Stimulated activated CD8-positive, alpha-beta memory T cell treated with anti-CD3 and anti-CD28 coated beads, Interleukin-7, amount 100 ng/mL, for 4 hours (primary cell): ENCODE data around the gene MAN1C1.

Experiments used
- DNase-seq, 2 donors: peaks; one replicate each; pipeline ENCODE4 v3.0.0-alpha.2; 2020; ENCODE audit warnings: low read depth in 2 of 2

MAN1C1 gene

DNA sequence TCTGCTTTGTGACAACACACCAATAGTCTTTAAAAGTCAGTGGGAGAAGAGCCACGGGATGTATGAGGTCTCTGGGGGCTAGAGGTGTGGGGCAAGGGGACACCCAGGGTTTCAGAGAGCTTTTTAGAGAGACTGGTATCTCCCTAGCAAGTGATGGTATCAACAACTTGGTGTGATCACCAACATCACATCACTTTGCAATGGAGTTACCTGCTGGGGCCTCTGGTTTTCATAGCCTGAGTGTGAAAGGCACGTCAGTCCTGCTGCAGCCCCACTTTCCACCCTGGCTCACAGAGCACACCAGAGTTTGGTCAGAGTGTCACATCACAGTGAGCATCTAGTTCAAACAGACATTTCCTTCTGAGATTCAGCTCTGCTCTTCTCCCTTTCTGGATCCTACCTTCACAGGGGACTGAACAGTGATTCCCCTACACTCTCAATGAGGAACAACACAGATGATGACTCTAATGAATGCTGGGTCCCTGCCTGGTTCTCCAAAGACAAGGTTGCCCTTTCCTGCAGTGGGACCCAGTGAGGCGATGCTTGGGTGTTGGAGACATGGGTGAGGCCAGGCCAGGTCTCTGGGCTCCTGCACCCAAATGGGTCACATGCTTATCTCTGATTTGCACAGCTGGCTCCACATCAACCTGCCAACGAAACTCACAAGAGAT lies 2.0 kb upstream of the MAN1C1 start:
- no peak for DNase-seq

DNA sequence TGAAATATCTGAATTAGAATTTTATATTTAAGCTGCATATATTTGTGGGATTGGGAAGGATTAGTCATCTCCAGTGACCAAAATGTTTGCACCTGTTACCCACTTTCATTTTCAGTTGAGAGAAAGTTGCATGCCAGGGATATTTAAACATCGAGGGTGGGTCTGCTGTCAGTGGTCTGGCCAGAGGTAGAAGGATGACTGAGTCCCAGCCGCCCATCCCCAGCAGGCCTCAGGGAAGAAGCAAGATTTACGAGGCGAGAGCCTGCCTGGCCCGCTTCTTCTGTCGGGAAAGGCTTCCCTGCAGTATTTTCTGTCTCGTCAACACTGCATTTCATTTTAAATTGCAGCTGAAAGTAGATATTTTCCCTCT lies 1.4 kb upstream of the MAN1C1 start:
- no peak for DNase-seq

DNA sequence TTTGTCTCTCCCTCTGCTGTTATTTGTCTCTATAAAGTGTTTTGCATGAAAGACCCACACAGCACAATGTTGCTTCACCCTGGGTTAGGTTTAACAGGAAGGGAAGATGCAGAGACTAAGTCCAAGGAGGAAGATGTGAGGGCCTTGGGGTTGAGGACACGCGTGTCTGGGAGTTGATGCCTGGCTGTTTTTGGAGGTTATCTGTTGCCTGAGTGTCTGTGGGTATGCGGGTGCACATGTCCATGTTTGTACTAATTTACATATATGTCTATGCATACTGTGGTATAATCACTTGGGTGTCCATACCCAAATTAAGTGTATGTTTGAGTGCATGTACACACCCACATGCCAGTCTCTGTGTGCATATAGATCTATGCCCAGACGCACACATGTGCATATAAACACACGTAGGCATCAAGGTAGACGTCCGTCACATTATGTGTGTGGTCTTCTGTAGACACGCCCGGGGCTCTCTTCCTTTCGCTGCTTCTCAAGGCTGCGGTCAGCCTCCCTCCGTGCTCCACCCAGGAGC lies 962 bp upstream of the MAN1C1 start:
- DNase-seq: no peak

DNA sequence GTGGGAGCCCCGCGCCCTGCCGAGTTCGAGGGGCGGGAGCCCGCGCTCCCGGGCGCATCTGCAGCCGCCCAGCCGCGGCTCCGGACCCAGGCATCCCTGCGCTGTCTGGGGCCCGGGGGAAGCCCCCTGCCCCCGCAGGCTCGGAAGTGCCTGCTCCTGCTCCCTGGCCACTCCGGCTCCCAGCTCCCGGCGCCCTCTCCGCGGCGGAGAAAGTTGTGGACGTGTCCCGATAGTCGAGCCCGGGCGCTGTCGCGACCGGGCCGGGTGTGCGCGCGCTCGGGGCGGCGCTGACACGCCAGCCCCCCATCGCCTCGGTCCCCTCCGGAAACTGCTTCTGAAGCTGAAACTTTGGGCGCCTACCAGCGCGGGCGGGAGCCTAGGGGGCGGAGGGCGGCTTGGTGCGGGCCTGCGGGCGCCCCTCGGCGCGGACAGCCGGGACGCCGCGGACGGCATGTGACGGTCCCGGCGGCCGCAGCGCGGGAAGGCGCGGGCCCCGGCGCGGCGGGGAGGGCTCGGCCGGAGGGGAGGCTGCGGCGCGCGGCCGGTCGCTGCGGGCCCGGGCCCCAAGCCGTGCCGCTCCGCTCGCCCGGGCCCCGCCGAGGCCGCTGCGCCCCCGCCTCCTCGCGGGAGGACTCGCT lies 515 bp downstream of the MAN1C1 start:
- DNase-seq: peak in 1 of 2 donors; percentile 29

DNA sequence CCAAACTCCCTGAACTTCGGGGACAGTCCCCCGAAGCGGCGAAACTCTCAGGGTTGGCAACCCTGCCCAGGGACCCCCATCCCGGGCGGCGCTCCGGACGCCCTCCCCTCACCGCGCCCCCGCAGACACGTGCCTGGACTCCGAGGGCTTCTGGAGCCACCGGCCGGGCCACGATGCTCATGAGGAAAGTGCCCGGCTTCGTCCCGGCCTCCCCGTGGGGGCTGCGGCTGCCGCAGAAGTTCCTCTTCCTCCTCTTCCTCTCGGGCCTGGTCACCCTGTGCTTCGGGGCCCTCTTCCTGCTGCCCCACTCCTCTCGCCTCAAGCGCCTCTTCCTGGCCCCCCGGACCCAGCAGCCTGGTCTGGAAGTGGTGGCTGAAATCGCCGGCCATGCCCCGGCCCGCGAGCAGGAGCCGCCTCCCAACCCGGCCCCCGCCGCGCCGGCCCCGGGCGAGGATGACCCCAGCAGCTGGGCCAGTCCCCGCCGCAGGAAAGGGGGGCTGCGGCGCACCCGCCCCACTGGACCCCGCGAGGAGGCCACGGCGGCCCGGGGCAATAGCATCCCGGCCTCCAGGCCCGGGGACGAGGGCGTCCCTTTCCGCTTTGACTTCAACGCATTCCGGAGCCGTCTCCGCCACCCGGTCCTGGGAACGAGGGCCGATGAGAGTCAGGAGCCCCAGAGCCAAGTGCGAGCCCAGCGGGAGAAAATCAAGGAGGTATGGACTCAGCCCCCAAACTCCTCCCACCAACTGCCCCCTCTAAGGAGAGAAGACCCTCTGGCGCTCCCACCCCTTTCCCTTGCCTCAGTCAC lies 1.2 kb downstream of the MAN1C1 start:
- DNase-seq: no peak

DNA sequence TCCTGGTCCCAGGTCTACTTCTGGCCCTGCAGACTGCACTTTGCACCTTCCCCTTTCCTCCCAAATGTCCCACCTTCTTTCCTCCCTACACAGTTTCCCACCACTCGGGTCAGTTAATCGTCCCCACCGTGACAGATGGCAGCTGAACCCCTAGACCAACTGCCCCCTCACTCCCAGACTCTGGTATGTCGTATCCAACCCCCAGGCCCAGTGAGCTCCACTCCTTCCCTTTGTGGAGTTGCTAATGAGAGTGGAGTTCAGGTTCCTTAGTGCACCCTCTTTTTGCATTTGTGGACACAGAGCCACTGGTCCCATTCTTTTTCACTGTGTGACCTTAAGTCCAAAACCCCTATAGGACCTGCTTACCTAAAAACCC lies 1.8 kb downstream of the MAN1C1 start:
- DNase-seq: no peak

DNA sequence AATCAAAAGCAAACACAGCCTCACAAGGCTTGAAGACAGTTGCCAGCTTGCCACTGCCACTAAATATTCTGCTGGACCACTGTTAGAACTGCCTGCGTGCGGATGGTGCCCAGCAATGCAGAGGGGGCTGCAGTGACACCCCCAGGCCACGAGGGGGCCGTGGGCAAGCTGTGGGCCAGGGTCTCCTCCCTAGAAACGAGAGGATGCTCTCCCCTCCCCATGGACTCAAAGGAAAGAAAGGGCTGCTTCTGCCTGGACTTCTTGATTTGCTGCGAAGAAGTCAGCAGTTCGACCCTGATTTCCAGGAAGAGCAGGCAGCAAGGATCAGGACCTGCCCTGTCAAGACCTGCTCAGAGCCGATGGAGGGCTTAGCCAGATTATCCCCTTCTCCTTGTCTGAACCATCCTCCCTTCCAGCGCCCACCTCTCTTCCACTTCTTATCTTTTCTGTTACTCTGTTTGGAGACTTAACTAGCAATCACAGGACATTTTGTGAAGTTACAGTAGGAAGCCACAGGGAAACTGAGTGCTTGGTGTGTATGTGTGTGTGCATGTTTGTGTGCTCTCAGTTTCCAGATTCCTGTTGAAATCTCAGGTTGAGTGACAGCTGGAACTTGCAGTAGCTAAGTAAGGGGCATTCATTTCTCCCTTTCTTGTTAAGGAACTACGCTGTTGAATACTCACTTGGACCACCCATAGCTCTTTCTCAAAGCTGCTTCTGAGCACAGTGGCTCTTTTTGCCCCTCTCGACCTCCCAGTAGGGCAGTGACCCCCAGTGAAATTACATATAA lies 2.7 kb downstream of the MAN1C1 start:
- no peak for DNase-seq

DNA sequence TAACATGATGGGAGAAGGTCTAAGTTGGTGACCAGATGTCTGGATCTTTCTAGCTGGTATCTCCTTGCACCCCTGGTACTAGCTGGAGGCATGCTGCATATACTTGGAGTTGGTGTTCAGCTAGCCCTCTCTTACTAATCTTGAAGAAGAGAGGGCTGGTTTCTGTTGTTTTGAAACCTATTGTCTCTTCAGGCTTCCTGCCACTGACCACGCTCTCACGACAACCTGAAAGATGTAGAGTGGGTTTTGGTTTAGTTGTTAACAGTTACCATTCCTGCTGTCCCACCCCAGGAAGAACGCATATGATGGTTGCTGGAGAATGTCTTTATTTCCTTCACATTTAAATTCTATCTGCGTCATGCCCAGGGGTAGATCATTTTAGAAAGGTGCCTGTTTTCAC lies 3.6 kb downstream of the MAN1C1 start:
- DNase-seq: no peak

DNA sequence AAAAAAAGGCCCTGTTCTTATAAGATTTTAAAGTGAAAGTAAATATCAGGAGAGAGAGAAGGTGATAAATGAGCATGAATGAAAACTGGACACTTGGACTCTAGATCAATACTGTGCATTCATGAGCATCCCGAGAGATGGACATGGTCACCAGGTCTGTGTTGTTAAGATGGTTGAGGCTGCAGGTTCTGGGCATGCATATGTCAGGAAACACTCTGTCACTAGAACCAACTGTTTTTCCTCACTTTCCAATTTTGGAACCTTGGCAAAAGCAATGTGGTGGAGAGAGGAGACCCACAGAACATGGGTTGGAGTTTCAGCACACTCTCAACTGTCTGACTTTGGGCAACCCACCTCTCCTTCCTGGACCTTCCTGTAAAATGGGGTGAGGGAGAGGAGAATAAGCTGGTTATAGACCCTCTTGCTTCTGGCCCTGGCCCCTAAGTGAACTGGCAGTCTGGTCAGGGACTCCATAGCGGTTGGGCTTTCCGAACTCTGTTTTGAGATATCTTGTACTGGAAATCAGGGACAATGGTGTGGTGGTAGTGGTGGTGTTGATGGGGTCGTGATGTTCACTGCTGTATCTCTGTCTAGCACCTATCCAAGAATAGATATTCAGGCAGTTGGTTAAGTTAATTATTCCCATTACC lies 4.2 kb downstream of the MAN1C1 start:
- DNase-seq: no peak

DNA sequence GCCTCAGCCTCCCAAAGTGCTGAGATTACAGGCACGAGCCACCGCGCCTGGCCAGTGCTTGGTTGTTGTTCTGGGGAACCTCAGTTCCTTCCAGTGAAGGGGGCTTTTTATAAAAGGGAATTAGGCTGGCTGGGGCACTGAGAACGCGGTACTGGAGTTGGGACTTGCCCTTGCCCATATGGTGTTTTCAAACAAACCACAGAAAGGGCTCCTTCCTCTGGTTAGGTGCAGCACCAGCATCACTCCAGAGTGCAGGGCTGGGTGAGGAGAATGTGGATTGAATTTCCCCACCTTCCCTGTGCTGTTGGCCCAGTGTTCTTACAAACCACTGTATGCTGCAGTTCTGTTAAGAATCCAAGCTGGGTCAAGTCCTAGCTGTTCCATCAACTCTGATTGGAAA lies 5.3 kb downstream of the MAN1C1 start:
- DNase-seq: no peak

DNA sequence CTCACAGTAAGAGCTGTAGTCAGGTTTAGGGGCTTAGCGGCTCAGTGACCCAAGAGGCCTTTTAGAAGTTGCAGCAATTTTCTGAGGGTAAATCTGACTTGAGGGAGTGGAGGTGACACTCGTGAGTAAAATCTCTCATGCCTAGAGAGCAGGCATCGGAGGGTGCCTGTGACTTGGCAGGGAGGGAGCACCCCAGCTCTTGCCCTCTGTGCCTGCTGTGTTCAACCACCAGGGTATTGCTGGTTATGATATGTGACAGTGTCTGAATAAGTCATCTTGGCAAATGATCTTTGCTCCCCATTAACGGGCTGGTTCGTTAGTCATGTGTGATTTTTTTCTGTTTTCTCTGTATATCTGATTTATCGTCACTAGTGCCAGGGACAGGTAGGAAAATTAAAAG lies 5.9 kb downstream of the MAN1C1 start:
- DNase-seq: no peak

DNA sequence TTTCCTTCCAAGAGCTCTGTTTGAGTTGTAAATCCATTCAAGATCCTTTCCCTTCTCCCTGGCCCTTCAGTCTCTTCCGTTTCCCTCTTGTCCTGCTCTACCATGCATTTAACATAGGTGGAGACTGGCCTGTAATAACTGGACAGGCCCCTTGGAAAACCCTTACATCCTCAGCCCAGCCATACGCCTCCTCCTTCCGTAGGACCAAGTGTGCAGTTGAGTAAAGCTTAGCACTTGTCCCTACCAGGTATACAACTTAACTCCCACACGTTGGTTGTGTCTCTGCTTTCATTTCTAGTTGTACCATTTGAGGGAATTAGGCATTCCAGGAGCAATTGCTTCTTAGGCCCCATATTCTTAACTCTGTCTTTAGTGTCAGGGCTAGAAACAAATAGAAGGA lies 6.4 kb downstream of the MAN1C1 start:
- no peak for DNase-seq

DNA sequence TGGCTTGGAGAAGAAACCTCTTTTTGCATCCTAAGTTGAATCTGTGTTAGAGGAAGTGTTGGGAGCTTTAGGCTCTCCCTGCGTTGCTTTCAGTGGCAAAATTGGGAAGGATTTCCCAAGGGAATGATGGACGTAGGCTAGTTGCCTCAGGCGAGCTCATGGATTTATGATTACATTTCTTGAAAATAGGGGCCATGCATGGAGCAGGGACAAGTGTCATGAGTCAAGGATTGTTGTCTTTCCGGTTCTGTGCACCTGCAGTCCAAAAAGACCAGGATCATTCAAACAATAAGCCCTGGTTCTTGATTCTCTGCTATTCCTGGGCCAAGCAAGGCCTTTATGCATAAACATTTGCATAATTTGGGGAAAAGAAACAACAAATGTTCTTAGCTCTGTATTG lies 7.1 kb downstream of the MAN1C1 start:
- DNase-seq: no peak

DNA sequence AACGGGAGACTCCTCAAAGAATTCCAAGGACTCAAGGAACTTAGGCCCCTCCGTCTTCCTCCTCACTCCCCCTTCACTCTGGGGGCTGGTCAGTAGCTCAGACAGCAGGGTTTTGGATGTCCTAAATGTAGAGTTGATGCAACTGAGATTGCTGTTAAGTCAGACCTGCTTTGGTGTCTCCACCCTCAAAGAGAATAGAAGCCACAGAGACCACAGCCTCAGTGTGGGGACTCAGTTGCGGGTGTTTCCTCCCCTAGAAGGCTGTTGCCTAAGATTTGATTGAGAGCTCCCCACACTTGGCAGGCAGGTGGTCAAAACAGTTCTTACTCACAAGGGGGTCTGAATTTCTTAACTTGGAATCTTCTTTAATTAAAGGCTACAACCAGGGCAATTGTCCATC lies 7.6 kb downstream of the MAN1C1 start:
- DNase-seq: no peak

DNA sequence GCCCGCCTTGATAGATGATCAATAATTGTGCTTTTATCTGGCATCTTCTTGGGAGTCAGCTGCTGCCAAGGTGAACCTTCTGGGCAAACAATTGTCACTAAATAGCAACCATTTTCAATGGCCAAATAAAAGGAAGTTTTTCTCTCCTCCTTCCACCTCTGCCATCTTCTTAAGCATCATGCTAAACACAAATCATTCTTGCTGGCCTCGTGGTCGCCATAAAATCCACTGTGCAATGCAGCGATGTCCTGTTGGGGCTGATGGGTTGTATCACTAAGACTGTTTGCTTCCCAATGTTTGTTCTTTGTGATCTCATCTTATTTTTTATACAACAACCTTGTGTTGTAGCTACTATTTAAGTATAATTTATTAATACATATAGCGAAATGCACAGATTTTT lies 8.0 kb downstream of the MAN1C1 start:
- DNase-seq: no peak

DNA sequence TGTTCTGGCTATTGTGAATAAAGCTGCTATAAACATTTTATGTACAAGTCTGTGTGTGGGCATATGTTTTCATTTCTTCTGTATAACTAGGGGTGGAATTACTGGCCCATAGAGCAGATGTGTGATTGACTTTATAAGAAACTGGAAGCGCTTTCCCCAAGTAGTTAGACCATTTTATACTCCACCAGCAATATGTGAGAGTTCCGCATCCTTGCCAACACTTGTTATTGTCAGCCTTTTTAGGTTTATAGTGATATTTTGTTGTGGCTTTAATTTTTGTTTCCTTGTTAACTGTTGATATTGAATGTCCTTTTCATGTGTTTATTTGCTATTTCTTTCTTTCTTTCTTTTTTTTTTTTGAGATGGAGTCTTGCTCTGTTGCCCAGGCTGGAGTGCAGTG lies 9.4 kb downstream of the MAN1C1 start:
- DNase-seq: no peak

DNA sequence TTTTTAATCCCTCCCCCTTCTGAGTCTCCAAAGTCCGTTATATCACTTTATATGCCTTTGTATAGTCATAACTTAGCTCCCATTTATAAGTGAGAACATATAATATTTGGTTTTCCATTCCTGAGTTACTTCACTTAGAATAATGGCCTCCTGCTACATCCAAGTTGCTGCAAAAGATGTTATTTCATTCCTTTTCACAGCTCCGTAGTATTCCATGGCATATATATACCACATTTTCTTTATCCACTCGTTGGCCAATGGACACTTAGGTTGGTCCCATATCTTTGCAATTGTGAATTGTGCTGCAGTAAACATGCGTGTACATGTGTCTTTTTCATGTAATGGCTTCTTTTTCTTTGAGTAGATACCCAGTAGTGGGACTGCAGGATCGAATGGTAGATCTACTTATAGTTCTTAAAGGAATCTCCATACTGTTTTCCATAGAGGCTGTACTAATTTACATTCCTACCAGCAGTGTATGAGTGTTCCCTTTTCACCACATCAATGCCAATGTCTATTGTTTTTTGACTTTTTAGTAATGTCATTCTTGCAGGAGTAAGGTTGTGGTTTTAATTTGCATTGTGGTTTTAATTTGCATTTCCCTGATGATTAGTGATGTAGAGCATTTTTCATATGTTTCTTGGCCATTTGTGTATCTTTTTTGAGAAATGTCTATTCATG lies 12.3 kb downstream of the MAN1C1 start:
- DNase-seq: no peak

DNA sequence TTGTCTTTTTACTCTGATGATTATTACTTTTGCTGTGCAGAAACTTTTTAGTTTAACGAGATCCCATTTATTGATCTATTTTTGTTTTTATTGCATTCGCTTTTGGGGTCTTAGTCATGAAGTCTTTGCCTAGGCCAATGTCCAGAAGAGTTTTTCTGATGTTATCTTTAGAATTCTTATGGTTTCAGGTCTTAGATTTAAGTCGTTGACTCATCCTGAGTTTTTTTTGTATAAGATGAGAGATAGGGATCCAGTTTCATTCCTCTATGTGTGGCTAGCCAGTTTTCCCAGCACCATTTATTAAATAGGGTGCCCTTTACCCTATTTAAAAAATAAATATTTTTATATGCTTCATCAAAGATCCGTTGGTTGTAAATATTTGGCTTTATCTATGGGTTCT lies 13.2 kb downstream of the MAN1C1 start:
- DNase-seq: no peak

DNA sequence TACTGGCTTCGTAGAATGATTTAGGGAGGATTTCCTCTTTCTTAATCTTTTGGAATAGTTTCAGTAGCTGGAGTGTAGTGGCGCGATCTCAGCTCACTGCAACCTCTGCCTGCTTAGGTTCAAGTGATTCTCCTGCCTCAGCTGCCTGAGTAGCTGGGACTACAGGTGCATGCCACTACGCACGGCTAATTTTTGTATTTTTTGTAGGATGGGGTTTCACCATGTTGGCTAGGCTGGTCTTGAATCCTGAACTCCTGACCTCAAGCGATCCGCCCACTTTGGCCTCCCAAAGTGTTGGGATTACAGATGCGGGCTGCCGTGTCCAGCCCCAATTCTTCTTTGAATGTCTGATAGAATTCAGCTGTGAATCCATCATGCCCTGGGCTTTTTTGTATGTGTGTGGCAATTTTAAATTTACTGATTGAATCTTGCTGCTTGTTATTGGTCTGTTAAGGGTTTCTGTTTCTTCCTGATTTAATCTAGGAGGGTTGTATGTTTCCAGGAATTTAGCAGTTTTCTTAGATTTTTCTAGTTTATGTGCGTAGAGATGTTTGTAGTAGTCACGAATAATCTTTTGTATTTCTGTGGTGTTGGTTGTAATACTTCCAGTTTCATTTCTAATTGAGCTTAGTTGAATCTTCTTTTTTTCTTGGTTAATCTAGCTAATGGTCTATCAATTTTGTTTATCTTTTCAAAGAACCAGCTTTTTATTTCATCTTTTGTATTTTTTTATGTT lies 15.3 kb downstream of the MAN1C1 start:
- no peak for DNase-seq

DNA sequence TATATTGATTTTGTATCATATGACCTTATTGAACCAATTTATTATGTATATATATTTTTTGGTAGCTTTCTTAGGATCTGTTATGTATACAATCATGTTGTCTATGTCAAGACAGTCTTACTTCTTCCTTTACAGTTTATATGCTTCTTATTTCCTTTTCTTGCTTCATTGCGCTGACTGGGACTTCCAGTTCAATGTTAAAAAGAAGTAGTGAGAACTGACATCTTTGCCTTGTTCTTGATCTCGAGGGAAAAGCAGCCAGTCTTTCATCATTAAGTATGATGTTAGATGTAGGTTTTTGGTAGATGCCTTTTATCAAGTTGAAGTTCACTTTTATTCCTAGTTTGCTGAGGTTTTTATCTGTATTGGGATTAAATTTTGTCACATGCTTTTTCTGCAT lies 17.5 kb downstream of the MAN1C1 start:
- DNase-seq: no peak
